ENCODE data around the gene WDR26.

Gene WDR26

DNA sequence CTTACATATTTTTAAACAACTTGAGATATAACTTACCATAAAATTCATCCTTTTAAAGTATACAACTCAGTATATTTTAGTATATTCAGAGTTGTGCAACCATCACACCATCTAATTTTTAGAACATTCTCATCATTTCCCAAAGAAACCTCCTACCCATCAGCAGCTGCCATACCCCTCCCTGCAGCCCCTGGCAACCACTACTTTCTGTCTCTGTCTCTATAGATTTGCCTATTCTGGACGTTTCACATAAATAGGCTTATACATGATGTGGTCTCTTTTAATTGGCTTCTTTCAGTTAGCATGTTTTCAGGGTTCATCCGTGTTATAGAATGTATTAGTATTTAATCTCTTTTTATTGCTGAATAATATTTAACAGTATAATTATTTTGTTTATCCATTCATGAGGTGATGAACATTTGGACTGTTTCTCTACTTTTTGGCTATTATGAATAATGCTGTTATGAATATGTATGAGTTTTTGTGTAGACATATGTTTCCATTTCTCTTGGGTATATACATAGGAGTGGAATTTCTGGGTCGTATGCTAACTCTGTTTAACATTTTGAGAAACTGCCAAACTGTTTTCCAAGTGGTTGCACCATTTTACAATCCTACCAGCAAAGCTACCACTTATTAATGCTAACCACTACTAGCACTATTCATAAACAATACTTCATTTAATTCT is 29.5 kb downstream of the WDR26 start:
- ChIA-PET POLR2A (no interaction called here), CTCF (no interaction called here)
- no peak for DNase-seq (ENCODE audit: extremely low spot score)
- TF ChIP-seq ZNF384 (IDR thresholded peaks at IDR 0.05), result no peak
- TF ChIP-seq CTBP1 (IDR thresholded peaks at IDR 0.05; ENCODE audit: borderline replicate concordance), result no peak
- TF ChIP-seq ELF4 (IDR thresholded peaks at IDR 0.05), result no peak
- no peak for TF ChIP-seq SUZ12 (IDR thresholded peaks at IDR 0.05)
- no peak for TF ChIP-seq LEF1 (IDR thresholded peaks at IDR 0.05; ENCODE audit: borderline replicate concordance)
- no peak for TF ChIP-seq BHLHE40 (IDR thresholded peaks at IDR 0.05; ENCODE audit: borderline replicate concordance)
- no peak for TF ChIP-seq L3MBTL2 (conservative IDR thresholded peaks at IDR 0.05)
- no peak for TF ChIP-seq SP1 (IDR thresholded peaks at IDR 0.05)
- TF ChIP-seq NFRKB (IDR thresholded peaks at IDR 0.05), result no peak

DNA sequence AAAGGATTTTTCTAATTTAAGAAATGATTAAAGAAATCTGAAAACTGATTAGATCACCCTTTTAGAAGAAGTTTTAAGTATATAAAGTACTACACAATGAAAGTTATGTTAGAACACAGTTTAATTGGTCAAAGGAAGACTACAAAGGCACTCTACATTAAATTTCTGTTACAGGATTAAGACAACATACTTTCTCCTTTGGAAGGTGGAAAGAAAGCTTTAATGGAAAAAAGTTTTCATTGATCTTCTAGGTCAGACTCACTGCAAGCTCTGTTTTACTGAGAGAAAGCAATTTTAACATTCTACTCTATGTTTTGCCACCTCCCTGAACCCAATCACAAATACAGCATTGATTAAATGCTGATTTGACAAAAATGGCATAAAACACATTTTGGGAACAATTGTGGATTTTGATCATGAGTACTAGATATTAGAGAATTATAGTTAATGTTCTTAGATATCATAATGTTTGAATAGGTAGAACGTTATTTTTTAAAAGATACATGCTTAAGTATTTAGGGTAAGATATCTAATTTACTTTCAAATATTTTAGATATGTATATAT is 32.0 kb downstream of the WDR26 start:
- ChIA-PET CTCF (interaction anchor here (1.3 kb wide), 1 partner anchor 520 kb away, joined by 3 read pairs; no protein-coding TSS in a partner anchor), POLR2A (interaction anchor here (0.8 kb wide), 1 partner anchor 19 kb away, joined by 3 read pairs; no protein-coding TSS in a partner anchor)
- TF ChIP-seq FOXA1 (IDR thresholded peaks at IDR 0.05) (no peak), TARDBP (IDR thresholded peaks at IDR 0.05) (no peak), ELF4 (IDR thresholded peaks at IDR 0.05) (no peak), SP1 (IDR thresholded peaks at IDR 0.05) (no peak), LEF1 (IDR thresholded peaks at IDR 0.05; ENCODE audit: borderline replicate concordance) (no peak), L3MBTL2 (conservative IDR thresholded peaks at IDR 0.05) (no peak), FOXM1 (IDR thresholded peaks at IDR 0.05; ENCODE audit: borderline replicate concordance) (no peak), ZNF384 (IDR thresholded peaks at IDR 0.05) (no peak), FOXK2 (IDR thresholded peaks at IDR 0.05) (no peak)
- TF ChIP-seq, protein P1, sequence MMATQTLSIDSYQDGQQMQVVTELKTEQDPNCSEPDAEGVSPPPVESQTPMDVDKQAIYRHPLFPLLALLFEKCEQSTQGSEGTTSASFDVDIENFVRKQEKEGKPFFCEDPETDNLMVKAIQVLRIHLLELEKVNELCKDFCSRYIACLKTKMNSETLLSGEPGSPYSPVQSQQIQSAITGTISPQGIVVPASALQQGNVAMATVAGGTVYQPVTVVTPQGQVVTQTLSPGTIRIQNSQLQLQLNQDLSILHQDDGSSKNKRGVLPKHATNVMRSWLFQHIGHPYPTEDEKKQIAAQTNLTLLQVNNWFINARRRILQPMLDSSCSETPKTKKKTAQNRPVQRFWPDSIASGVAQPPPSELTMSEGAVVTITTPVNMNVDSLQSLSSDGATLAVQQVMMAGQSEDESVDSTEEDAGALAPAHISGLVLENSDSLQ (IDR thresholded peaks at IDR 0.05), result no peak
- no peak for DNase-seq (ENCODE audit: extremely low spot score)

DNA sequence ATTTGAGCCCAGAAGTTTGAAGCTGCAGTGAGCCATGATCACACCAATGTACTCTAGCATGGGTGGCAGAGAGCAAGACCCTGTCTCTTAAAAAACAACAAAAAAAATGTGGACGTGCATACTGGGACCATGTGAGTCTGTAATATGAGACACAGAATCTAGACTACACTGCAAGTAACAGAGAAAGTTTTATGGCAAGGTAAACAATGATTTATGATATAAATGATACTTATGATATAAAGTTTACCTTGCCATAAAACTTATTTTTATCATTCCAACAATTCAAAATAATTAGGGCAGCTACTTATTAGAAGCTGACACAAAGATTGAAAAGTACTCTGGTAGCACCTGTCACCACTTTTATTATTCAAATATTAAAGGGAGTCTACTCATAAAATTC is 34.7 kb downstream of the WDR26 start:
- DNase-seq (ENCODE audit: extremely low spot score), result no peak
- CTCF ChIA-PET, result interaction anchor here (0.7 kb wide), 1 partner anchor 214 kb away, joined by 4 read pairs; no protein-coding TSS in a partner anchor
- POLR2A ChIA-PET, result no interaction called here
- TF ChIP-seq, protein P1 (IDR thresholded peaks at IDR 0.05), result peak; percentile 75
- TF ChIP-seq SUZ12 (IDR thresholded peaks at IDR 0.05) (no peak), BHLHE40 (IDR thresholded peaks at IDR 0.05; ENCODE audit: borderline replicate concordance) (no peak), FOXK2 (IDR thresholded peaks at IDR 0.05) (no peak)

DNA sequence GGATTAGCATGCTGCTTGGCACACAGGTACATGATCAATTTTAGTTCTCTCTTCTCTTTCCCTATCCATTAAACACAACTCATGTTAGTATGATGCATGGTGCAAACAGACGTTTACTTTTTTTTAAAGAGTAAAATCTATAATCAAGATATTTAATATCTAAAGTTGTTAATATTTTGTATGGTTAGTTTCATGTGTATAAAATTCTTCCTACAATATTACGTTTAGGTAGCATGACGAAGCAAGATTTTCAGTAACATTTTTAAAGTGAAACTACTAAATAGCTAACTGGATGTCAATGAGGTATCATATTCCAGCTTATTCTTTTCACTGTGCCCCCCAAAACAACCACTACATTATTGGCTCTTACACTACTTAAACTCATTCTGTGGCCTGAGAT is 41.3 kb downstream of the WDR26 start:
- no peak for TF ChIP-seq SUZ12 (IDR thresholded peaks at IDR 0.05)
- no peak for TF ChIP-seq BHLHE40 (IDR thresholded peaks at IDR 0.05; ENCODE audit: borderline replicate concordance)
- no peak for TF ChIP-seq HDGF (IDR thresholded peaks at IDR 0.05; ENCODE audit: borderline replicate concordance)
- TF ChIP-seq FOXM1 (IDR thresholded peaks at IDR 0.05; ENCODE audit: borderline replicate concordance), result no peak
- no peak for TF ChIP-seq ZNF384 (IDR thresholded peaks at IDR 0.05)
- no peak for TF ChIP-seq SP1 (IDR thresholded peaks at IDR 0.05)
- TF ChIP-seq L3MBTL2 (conservative IDR thresholded peaks at IDR 0.05), result no peak
- TF ChIP-seq NFRKB (IDR thresholded peaks at IDR 0.05), result no peak
- no peak for TF ChIP-seq TARDBP (IDR thresholded peaks at IDR 0.05)
- no peak for TF ChIP-seq CTBP1 (IDR thresholded peaks at IDR 0.05; ENCODE audit: borderline replicate concordance)
- TF ChIP-seq FOXK2 (IDR thresholded peaks at IDR 0.05), result no peak
- no peak for TF ChIP-seq ELF4 (IDR thresholded peaks at IDR 0.05)
- TF ChIP-seq ARNT (IDR thresholded peaks at IDR 0.05), result no peak
- ChIA-PET CTCF (no interaction called here), POLR2A (no interaction called here)
- DNase-seq (ENCODE audit: extremely low spot score), result no peak

DNA sequence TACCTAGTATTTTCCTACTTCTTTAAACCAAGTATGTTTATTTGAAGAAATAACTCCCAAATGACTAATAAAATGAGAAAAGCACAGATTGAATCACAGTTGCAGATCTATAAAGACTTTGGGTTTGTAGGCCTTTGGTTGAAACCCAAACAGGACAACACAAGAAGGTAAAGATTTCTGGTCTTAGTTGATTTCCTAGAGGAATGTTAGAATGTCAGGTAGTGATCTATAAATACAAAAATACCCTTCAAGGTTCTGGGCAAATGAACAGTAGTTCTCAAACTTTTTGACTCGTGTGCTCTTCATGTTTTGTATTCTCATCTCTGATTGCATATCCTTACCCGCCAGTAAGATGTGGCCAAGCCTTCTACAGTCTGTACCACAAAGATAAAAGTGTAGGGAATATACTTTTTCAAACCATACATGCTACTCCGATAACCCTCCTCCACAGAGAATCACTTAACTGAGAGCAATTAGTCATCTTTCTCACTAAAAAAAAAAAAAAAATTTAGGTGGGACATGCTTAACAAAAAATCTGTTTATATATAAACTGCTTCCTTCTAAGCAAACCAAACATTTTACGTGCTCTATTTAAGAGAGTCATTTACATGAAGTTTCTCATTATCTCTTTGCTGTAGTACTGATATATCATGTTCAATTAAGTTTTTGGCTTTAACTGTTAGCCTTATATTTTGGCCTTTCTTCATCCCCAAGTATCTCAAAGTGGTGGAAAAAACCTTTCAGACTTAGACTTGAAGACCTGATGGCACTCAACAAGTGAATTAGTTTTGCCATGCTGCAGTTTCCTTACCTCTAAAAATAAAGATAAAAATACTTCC is 42.0 kb downstream of the WDR26 start:
- TF ChIP-seq FOXM1 (IDR thresholded peaks at IDR 0.05; ENCODE audit: borderline replicate concordance) (no peak), CTBP1 (IDR thresholded peaks at IDR 0.05; ENCODE audit: borderline replicate concordance) (no peak)
- TF ChIP-seq, protein P1 (IDR thresholded peaks at IDR 0.05), result no peak
- CTCF ChIA-PET, result no interaction called here

DNA sequence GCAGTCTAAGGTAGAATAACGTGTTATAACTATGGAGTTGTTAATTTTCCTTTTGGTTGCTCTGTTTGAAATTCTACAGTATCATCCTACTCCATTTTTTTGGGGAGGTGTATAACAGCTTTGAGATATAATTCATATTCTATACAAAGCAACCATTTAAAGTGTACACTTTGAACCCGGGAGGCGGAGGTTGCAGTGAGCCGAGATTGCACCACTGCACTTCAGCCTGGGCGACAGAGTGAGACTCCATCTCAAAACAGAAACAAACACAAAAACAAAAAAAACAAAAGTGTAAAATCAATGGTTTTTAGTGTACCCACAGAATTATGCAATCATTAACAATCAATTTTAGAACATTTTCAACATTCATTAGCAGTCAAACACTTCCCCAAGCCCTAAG is 44.1 kb downstream of the WDR26 start:
- TF ChIP-seq CTBP1 (IDR thresholded peaks at IDR 0.05; ENCODE audit: borderline replicate concordance), result no peak
- TF ChIP-seq NFRKB (IDR thresholded peaks at IDR 0.05), result no peak
- TF ChIP-seq SUZ12 (IDR thresholded peaks at IDR 0.05), result no peak
- no peak for TF ChIP-seq ARNT (IDR thresholded peaks at IDR 0.05)
- TF ChIP-seq L3MBTL2 (conservative IDR thresholded peaks at IDR 0.05), result no peak
- TF ChIP-seq TARDBP (IDR thresholded peaks at IDR 0.05), result no peak
- no peak for TF ChIP-seq FOXK2 (IDR thresholded peaks at IDR 0.05)
- TF ChIP-seq ZNF384 (IDR thresholded peaks at IDR 0.05), result no peak
- no peak for TF ChIP-seq FOXM1 (IDR thresholded peaks at IDR 0.05; ENCODE audit: borderline replicate concordance)
- TF ChIP-seq, protein P1 (IDR thresholded peaks at IDR 0.05), result no peak
- ChIA-PET CTCF (no interaction called here), POLR2A (no interaction called here)
- no peak for DNase-seq (ENCODE audit: extremely low spot score)

More for the DNA sequence above, 42.0 kb downstream of the WDR26 start:
- POLR2A ChIA-PET, result no interaction called here
- no peak for DNase-seq (ENCODE audit: extremely low spot score)

Data from HEK293T (cell line).